Islet of Langerhans (tissue), 1 donor: ENCODE results near the gene TOMM7.
"Not testable (repeated sequence)": the region's sequence is repeated elsewhere in the genome, so short reads cannot be mapped to it uniquely, and the experiment has no call there.

Source experiments
- FAIRE-seq: peaks from one replicate; lab custom pipeline; 2011; peaks lifted over from hg19 to GRCh38; lab: Jason Lieb, UNC

The TOMM7 gene

DNA sequence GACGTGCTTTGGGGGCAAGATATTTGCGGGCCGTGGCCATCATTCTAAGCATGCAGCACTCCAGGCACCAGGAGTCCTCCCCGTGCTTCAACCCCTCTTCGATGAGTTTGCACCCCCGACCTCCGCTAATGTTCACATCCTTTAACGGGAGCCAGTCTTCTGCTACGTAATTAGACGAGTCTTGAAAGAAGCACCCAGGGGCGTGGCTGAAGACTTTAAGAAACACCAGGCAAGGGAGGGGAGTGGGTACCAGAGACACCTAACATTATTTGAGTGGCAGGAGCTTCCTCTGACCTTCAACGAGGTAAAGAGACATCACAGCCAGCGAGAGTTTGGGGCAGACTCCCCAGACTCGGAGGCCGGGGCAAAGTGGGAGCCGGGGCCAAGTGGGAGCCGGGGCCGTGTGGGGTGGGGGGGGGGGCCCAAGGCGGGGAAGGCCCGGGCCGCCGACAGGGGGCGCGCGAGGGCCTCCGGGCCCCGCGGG, 31.1 kb upstream of the TOMM7 start:
- FAIRE-seq: no peak

DNA sequence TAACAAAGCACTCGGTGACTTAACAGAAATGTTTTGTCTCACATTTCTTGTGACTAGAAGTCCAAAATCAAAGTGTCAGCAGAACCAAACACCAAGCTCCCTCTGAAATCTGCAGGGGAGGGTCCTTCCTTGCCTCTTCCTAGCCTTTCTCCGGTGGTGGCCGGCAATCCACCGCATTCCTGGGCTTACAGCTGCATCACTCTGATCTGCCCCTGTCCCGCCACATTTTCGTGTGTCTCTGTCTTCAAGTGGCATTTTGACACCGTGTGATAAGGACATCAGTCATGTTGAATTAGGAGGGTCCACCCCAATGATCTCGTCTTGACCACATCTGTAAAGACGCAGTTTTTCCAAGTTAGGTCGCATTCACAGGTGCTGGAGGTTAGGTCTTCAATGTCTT, 30.5 kb upstream of the TOMM7 start:
- no peak for FAIRE-seq

DNA sequence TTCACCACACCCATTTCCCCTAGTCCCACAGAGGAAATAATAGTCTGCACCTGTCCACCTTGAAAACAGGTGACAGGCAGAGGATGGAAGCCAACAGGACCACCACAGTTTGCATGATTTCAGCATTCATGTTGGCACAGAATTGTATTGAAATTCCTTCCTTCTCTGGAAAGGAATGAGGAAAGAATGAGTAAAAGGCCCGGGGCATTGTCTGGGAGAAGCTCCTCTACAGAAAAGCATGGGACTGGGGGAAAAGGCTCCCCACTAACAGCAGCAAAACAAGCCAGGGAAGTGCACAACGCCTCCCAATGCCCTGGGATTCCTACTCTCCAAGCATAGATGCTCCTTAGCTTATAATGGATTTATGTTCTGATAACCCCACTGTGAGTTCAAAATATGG, 28.5 kb upstream of the TOMM7 start:
- no peak for FAIRE-seq

DNA sequence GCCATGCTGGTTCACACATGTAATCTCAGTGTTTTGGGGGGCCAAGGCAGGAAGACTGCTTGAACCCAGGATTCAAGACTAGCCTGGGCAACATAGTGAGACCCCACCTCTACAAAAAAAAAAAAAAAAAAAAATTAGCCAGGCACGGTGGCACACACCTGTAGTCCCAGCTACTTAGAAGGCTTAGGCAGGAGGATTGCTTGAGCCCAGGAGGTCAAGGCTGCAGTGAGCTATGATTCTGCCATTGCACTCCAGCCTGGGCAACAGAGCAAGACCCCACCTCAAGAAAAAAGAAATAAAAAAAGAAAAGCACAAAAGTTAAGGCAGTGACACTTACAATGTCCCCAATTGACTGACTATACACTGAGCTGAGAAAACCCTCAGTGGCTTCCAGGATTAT, 27.7 kb upstream of the TOMM7 start:
- not testable (repeated sequence) for FAIRE-seq

DNA sequence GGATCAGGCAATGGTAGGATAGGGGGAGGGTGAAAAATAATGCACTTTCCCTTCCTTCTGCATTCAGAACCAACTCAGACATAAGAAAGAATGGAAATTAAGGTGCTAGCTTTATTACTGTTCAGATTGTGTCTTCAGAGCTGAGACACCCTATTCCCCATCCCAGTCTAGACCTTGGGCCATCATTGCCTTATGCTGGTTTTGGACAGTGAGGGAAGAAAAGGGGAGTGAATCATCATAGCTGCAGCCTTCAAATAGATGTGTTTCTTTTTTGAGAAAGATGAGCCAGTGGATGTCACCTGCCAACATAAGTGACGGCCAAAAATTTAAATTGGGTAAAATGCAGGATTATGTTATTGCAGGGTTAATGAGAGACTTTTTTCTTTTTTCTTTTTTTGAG, 27.0 kb upstream of the TOMM7 start:
- no peak for FAIRE-seq

DNA sequence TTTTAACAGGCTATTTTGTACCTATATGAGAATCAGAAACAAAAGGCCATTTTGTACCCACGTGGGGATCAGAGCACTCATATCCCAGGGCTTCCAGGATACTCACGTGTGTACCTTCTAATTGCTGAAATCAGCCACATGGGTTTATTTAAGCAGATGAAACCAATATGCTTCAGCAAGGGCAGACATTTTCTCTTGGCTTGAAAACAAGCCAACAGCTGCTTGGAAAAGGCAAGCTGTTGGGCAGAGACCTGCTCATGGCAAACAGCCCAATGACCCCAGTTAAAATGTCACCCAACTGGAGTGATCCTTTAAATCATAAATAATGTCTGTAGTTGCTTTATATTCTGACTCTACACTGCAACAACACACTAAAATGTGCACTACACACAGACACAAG, 26.5 kb upstream of the TOMM7 start:
- no peak for FAIRE-seq

DNA sequence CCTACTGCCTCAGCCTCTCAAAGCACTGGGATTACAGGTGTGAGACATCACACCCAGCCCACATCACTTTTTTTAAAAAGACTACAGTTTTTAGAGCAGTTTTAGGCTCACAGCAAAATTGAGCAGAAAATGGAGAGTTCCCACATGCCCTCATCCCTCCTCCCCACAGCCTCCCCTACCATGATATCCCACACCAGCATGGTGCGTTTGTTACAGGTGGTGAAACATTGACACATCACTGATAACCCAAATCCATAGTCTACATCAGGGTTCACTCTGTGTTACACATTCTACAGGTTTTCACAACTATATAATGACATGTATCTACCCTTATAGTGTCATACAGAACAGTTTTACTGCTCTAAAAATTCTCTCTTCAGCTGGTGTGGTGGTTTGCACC, 24.3 kb upstream of the TOMM7 start:
- FAIRE-seq: no peak

DNA sequence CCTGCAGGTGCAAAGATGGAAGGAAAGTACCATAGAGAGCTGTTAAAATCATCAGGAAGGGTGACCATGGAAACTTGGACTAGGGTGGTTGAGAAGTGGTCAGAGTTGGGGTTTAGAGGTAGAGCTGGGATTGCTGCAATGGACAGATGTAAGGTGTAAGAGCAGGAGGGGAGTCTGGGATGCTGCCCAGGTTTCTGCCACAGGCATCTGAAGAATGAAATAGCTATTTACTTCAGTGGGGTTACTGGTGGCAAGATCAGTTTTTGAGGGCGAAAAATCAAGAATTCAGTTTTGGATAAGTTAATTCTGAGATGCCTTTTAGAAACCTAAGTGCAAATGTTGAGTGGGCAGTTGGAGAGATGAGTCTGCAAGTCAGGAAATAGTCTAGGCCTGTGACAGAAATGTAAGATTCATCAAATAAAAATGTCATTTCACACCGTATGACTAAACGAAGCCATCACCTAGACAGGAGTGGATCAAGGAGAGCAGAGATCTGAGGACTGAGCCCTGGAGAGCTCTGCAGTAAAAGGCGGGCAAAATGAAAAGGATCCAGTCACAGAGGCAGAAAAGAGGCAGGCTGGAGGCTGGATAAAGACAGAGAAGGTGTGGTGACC, 22.7 kb upstream of the TOMM7 start:
- FAIRE-seq: no peak

DNA sequence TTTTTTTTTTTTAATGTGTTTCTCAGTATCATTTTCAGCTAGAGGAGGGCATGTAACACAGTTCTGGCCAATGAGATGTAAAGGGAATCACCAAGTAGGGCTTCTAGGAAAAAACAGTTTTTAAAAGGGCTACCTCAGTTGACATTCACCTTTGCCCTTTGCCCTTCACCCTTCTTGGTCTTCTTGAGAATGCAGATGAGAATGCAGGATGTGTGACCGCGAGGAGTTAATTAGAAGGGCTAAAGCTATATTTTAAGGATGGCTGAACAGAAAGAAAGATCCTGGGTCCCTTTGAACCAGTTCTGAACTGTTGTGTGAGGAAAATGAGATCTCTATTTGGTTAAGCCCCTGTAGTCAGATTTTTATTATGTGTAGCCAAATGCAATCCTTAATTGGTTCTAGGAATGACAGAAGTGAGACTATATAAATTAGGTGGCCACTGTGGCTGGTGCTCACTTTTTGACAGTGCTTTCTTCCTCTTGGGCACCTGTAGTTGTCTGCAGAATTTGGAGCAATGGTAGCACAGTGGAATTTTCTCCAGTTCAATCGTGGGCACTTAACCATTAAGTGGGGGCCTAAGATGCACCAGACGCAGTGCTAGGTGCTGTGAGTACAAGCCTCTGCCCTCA, 21.1 kb upstream of the TOMM7 start:
- no peak for FAIRE-seq

DNA sequence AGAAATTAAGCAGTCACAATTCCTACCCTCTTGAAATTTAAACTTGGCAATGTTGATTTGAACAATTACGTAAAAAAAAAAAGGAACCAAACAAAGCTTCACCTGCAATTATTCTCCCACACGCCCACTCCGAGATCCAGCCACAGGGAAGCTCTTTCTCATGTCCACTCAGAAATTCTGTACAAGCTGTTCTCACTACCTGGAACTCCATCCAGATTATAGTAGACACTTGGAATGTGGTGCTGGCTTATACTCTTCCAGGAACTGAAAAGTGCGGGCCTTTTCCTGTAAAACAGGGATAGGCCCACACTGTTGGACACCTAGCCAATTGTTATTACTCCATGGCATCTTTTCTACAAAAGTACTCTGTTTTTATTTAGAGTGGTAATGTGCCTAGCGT, 20.3 kb upstream of the TOMM7 start:
- FAIRE-seq: no peak

DNA sequence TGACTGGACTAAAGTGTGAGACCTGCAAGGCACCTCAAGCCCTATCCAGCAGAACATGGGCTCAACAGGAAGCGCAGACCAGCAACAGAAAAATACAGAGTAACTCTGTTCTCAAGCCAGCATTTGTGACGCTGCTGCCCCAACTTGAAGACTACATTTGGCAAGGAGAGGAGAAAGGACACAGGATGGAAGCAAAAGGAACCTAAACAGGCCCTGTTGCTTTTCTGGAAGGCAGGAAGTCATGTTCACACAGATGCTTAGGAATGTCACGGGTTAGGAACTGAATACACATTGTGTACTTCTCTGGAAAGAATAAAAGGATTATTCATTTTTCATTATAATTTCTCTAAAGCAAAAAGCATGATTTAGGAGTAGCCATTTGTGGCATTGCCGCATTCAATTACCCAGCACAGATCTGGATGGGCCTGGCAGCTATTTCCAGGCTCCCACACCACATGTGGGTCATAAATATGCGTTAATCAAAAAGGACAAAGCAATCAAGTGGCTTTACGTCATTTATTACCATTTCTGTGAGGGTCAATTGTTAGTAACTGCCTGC, 19.8 kb upstream of the TOMM7 start:
- FAIRE-seq: no peak

DNA sequence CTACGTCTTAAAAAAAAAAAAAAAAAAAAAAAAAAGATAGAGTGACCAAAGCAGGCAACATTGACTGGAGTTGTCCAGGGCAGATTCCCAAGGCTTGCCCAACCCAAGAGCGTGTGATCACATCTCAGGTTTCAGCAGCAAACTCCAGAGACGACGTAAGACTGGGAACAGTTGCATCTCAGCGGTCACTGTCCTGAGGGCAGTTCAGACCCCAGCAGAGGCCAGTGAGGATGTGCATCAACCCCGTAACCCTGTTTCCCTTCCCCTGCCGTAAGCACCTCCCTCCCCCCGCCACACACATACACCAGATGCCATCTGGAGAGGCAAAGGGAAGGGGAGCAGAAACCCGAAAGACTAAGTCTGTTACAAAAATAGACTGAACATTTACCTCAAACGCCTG, 19.3 kb upstream of the TOMM7 start:
- FAIRE-seq: no peak

DNA sequence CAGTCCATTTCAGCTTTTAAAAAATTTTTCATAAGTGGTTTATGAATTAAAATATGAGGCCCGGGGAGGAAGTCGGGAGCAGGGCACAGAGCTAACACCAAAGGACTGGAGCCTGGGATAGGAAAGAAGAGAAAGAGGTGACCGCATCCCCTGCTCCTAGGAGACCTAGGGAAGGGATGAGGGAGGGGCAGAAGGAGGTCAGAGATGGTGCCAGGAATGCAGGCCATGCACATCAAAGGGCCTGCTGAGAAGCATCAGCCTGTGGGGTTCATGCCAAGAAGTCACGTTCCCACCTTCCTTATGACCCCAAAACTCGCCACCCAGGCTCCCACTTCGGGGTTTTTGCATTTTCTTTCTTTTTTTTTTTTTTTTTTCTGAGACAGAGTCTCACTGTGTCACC, 14.7 kb upstream of the TOMM7 start:
- no peak for FAIRE-seq

DNA sequence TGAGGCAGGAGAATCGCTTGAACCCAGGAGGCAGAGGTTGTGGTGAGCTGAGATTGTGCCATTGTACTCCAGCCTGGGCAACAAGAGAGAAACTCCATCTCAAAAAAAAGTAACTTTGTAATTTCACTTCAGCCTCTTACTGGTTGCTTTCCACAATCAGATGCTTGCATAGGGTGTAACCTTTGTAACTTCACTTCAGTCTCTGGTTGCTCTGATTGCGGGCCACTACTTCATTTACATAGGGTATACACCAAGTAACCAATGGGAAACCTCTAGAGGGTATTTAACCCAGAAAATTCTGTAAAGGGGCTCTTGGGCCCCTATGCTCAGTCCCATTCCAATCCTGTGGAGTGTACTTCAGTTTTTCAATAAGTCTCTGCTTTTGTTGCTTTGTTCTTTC, 13.9 kb upstream of the TOMM7 start:
- not testable (repeated sequence) for FAIRE-seq

DNA sequence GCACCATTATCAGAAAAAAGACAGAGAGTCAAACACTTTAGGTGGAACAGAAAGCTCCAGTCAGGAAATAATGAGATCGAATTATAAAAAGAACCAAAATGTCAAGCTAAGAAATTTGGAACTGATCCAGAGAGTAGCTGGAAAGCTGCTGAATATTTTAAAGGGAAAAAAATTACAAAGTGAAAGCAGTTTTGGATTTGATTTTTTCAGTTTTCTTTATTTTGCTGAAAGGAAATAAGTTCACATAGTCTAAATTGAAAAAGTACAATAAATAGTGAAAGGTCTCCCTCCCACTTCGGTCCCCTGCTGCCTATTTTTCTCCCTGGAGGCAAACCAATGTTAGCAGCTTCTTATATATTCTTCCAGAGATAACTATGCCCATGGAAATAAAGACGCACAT, 11.3 kb upstream of the TOMM7 start:
- no peak for FAIRE-seq

DNA sequence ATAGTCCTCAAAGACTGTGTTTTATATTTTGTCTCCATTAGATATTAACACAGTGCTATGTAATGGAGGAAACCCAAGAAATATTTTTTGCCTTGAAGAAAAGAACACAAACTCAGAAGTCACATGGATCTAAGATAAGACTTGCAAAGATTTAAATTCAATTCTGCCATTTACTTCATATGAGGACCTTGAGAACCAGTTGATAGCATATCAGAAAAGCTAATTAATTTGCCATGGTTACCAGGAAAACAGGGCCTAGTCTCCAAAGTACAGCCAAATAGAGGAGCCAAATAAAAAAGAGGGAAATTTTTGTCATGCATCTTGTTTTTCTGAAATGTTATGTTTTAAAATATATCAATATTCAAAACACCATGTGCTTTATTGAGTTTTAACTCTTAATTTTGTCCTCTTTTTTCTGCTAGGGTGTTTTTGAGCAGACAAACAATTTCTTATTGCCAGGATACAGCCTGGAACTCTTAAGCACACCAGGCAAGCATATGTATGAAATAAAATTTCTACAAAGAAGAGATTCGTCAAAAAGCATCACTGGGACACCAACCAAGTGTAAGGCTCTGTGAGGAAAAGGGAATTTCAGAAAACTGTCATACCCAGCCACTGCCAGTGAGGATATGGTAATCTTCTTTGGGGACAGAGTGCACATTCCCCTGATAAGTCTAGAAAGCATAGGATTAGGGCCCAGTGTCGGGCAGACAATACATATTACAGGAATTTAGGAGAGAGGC, 10.6 kb upstream of the TOMM7 start:
- FAIRE-seq: no peak

DNA sequence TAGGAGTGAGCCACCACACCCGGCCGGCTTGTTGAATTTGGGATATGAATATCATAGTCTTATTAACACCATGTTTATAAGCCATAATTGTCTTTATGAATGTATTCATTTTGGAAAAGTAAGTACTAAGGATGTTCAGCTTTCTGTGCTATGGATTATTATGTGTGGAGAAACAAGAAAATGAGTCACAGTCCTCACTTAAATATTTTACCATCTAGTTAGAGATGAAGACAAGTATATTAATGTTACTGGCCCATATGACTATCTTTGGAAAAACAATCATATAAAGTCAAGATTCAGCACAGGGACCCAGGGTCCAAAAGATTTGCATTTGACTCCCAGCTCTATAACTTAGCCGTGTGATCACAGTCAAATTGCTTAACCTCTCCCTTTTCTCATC, 9.8 kb upstream of the TOMM7 start:
- FAIRE-seq: no peak

DNA sequence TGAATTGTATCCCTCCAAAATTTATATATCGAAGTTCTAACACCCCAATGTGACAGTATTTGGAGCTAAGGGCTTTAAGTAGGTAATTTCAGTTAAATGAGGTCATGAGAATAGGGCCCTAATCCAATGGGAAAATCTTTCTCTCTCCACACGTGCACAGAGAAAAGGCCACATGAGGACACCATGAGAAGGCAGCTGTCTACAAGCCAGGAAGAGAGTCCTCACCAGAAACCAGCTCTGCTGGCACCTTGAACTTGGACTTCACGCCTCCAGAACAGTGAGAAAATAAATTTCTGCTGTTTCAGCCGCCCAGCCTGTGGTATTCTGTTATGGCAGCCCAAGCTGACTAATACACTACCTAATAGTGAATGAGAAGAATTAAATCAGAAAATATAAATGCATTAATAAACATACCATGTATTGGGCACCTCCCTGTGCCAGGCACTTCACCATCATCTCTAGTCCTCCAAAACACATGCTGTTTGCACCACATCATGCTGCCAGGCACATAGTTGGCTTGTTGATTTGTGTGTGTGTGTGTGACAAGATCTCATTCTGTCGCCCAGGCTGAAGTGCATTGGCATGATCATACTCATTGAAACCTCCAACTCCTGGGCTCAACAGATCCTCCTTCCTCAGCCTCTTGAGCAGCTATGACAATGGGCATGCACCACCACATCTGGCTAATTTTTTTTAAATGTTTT, 9.1 kb upstream of the TOMM7 start:
- no peak for FAIRE-seq

DNA sequence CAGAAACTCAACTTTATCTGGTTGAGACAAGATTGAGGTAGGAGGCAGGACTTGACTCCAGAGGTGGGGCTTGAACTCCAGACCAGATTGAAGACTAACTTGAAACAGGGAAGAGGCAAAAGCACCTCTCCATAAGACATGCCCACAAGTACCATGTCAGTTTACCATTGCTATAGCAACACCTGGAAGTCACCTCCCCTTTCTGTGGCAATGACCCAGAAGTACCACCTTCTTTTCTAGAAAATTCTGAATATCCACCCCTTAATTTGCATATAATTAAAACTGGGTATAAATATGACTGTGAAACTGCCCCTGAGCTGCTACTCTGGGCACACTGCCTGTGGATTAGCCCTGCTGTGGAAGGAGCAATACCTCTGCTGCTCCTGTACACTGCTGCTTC, 4.9 kb upstream of the TOMM7 start:
- no peak for FAIRE-seq

DNA sequence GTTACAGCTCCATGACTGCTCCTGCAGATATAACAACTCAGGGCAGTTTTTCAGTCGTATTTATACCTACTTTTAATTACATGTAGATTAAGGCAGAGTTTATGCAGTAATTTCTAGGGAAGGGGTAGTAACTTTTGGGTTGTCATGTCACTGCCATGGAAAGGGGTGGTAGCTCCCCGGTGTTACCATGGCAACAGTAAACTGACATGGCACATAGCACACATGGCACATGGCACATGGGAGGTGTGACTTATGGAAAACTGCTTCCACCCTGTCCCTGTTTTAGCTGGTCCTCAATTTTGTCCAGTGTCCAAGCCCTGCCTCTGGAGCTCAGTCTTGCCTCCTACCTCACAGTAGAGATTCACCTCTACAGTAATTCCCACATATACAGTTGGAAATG, 3.9 kb upstream of the TOMM7 start:
- FAIRE-seq: no peak

DNA sequence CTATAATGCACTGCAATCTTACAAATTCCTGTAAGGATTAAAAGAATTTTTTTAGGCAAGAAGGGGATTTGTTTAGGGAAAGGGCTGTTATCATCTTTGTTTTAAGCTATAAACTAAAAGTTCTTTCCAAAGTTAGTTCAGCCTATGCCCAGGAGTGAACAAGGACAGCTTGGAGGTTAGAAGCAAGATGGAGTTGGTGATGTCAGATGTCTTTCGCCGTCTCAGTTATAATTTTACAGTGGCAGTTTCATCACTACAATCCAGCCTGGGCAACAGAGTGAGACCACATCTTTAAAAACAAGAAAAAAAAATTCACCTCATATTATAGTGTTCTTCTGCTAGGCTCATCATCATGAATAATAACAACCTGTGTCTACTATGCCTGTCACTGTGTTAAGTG, 2.1 kb upstream of the TOMM7 start:
- no peak for FAIRE-seq

DNA sequence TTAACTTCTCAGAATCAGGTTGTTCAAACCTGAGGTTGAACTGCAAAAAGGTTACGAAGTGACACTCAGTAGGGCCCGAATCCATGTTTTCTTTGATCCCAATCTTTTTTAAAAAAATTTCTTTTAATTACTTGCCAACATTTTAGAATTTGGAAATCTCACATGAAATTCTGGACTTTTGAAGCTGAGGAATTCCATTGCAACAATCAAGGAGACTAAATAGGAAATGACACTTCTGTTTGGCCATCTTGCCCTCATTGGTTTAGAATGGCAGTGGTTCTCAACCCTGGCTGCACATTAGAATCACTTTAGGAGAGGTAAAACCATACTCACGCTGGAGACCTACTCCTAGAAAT, 471 bp upstream of the TOMM7 start:
- peak; percentile 27 for FAIRE-seq
